Transverse colon (tissue), 4 donors: ENCODE results near the gene SCART1. TPM values are rescaled to one million over a fixed set of nuclear protein-coding genes. Genes with fewer than 3 reads are reported as not detected.
"Not testable (repeated sequence)": the region's sequence is repeated elsewhere in the genome, so short reads cannot be mapped to it uniquely, and the experiment has no call there.

Experiments used
- DNase-seq: peaks from one replicate; pipeline ENCODE4 v3.0.0-alpha.2; 2019
- H3K27ac ChIP-seq, 4 donors: fragments of 200-600 bp; sonication (generic); 2 replicates each; pipeline ENCODE4 v1.5.1; 2016 to 2018; ENCODE audit warnings: inconsistent platforms in 4 of 4
- H3K27me3 ChIP-seq: fragments of 200-600 bp; sonication (generic); 2 replicates; pipeline ENCODE4 v1.5.1; 2017; ENCODE audit warnings: inconsistent platforms
- H3K36me3 ChIP-seq, 4 donors: fragments of 200-600 bp; sonication (generic); 2 replicates each; pipeline ENCODE4 v1.5.1; 2017 to 2019; ENCODE audit warnings: inconsistent platforms in 4 of 4
- H3K4me1 ChIP-seq, 4 donors: fragments of 200-600 bp; sonication (generic); 2 replicates each; pipeline ENCODE4 v1.5.1; 2017 to 2020; ENCODE audit warnings: inconsistent platforms in 4 of 4
- H3K4me3 ChIP-seq, 4 donors: fragments of 200-600 bp; sonication (generic); 1 replicate in 1 of 4; 2 replicates in 3 of 4; pipeline versions ENCODE4 v1.5.1 to v1.6.1; 2017 to 2019; ENCODE audit warnings: inconsistent platforms in 4 of 4
- H3K9me3 ChIP-seq, 2 donors: fragments of 200-600 bp; sonication (generic); 2 replicates each; pipeline ENCODE4 v1.5.1; 2017 to 2019; ENCODE audit warnings: inconsistent platforms in 2 of 2
- EP300 ChIP-seq: sonication (generic); formaldehyde crosslinking; IDR thresholded peaks from one replicate; pipeline ENCODE4 v1.6.1; 2017; ENCODE audit warnings: antibody characterized with exemption, low read depth
- POLR2A ChIP-seq: fragments of 450-650 bp; IDR thresholded peaks from one replicate; pipeline ENCODE4 v1.6.1; 2016; ENCODE audit warnings: antibody characterized with exemption, mild to moderate bottlenecking, moderate library complexity
- POLR2AphosphoS5 ChIP-seq, 3 donors: sonication (generic); formaldehyde crosslinking; IDR thresholded peaks; one replicate each; pipeline ENCODE4 v1.6.1; 2016; ENCODE audit warnings: antibody characterized with exemption in 3 of 3
- WGBS, 2 donors: methylation state at CpG; one replicate each; pipeline ENCODE4 v1.1.5; 2018; ENCODE audit warnings: low coverage in 1 of 2; 5-methylcytosine and 5-hydroxymethylcytosine counted together
- in situ Hi-C, 4 donors: fragments of 200-750 bp; cut with MboI; loops; one replicate each; pipeline versions ENCODE4 v1.15.0 to v1.15.1; 2017; ENCODE audit warnings: low sequenced_read_pairs in 3 of 4, low pct_ligation_motif_present in 1 of 4, low pct_unique_long_range_greater_than_20kb in 1 of 4
- intact Hi-C: fragments of 100-400 bp; cut with DNase I; formaldehyde crosslinking; loops from one replicate; pipeline ENCODE4 v1.15.1; 2023; ENCODE audit warnings: low total_unique reads
- total RNA-seq, 4 donors: library from RNA; depleted of rRNA; stranded (reverse); fragments of >200 nt; gene quantifications; one replicate each; pipeline ENCODE4 v1.1.0, GENCODE V29; 2016
- TF ChIP-seq, protein P1 (sequence below), 5 experiments: fragments of 200-600 bp in 3 of 5; fragments of 450-650 bp in 2 of 5; sonication (generic) in 3 of 5; IDR thresholded peaks; 1 replicate in 2 of 5; 2 replicates in 3 of 5; pipeline ENCODE4 v1.5.1; 2016 to 2017; ENCODE audit warnings: antibody characterized with exemption in 5 of 5, inconsistent platforms in 3 of 5, mild to moderate bottlenecking in 2 of 5, moderate library complexity in 1 of 5

The SCART1 gene
- total RNA-seq, 4 donors from 2014 or later: 1.6 to 6.5 (median 3.1) TPM

- in situ Hi-C loops (no loop called here), intact Hi-C loops (no loop called here)
- H3K9me3 ChIP-seq: peaks cover 21 to 22% of the 10 kb centered on the region in 2 donors
- TF ChIP-seq POLR2AphosphoS5 (IDR thresholded peaks at IDR 0.05): no peak
- no peak for TF ChIP-seq POLR2A
- TF ChIP-seq EP300: no peak
- TF ChIP-seq, protein P1, sequence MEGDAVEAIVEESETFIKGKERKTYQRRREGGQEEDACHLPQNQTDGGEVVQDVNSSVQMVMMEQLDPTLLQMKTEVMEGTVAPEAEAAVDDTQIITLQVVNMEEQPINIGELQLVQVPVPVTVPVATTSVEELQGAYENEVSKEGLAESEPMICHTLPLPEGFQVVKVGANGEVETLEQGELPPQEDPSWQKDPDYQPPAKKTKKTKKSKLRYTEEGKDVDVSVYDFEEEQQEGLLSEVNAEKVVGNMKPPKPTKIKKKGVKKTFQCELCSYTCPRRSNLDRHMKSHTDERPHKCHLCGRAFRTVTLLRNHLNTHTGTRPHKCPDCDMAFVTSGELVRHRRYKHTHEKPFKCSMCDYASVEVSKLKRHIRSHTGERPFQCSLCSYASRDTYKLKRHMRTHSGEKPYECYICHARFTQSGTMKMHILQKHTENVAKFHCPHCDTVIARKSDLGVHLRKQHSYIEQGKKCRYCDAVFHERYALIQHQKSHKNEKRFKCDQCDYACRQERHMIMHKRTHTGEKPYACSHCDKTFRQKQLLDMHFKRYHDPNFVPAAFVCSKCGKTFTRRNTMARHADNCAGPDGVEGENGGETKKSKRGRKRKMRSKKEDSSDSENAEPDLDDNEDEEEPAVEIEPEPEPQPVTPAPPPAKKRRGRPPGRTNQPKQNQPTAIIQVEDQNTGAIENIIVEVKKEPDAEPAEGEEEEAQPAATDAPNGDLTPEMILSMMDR (IDR thresholded peaks at IDR 0.05): no peak
- H3K36me3 ChIP-seq: peaks cover 0 to 58% (median 24%) of the 10 kb centered on the region in 4 donors
- H3K27me3 ChIP-seq: no peaks in the 10 kb centered on the region
- no peaks in the 10 kb centered on the region for H3K4me1 ChIP-seq
- DNase-seq: no peak
- no peak overlapping the region for H3K4me3 ChIP-seq
- no peak overlapping the region for H3K27ac ChIP-seq
Observed at GRCh38 chr10:133412381-133412711, 41.4 kb upstream of the SCART1 start.

DNA sequence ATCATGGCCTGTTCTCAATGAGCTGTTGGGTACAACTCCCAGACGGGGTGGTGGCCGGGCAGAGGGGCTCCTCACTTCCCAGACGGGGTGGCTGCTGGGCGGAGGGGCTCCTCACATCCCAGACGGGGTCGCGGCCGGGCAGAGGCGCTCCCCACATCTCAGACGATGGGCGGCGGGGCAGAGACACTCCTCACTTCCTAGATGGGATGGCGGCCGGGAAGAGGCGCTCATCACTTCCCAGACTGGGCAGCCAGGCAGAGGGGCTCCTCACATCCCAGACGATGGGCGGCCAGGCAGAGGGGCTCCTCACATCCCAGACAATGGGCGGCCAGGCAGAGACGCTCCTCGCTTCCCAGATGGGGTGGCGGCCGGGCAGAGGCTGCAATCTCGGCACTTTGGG lies 39.3 kb upstream of the SCART1 start:
- H3K27me3 ChIP-seq, H3K4me1 ChIP-seq, H3K27ac ChIP-seq, DNase-seq, in situ Hi-C loops, H3K4me3 ChIP-seq, intact Hi-C loops: not testable (repeated sequence)
- Histone ChIP-seq H3K9me3 (peaks cover 21 to 22% of the 10 kb centered on the region in 2 donors), H3K36me3 (peaks cover 0 to 46% (median 21%) of the 10 kb centered on the region in 4 donors)
- 95 to 100% methylated on average over 2 to 20 of the region's 23 CpGs for WGBS, 2 donors

DNA sequence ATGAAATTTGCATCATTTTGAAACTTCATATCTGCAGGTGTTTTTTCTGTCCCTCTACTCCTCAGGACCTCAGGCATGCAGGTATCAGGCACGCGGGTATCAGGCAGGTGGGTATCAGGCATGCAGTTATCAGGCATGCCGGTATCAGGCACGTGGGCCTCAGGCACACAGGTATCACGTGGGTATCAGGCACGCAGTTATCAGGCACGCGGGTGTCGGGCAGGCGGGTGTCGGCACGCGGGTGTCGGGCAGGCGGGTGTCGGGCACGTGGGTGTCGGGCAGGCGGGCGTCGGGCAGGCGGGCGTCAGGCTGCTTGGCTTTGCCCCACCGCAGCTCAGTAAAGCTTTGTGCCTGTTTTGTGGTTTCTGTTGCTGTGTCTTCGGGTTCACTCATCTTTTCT lies 38.0 kb upstream of the SCART1 start:
- Histone ChIP-seq H3K36me3 (peaks cover 0 to 35% (median 16%) of the 10 kb centered on the region in 4 donors), H3K27ac (no peak overlapping the region), H3K4me1 (no peaks in the 10 kb centered on the region), H3K9me3 (peaks cover 21% of the 10 kb centered on the region in 2 donors), H3K27me3 (no peaks in the 10 kb centered on the region), H3K4me3 (no peak overlapping the region)
- in situ Hi-C loops (no loop called here), intact Hi-C loops (no loop called here)
- 80 to 96% methylated on average over 3 to 25 of the region's 25 CpGs for WGBS, 2 donors
- TF ChIP-seq POLR2A (no peak), EP300 (no peak), POLR2AphosphoS5 (IDR thresholded peaks at IDR 0.05) (no peak)
- TF ChIP-seq, protein P1 (IDR thresholded peaks at IDR 0.05): no peak
- no peak for DNase-seq

DNA sequence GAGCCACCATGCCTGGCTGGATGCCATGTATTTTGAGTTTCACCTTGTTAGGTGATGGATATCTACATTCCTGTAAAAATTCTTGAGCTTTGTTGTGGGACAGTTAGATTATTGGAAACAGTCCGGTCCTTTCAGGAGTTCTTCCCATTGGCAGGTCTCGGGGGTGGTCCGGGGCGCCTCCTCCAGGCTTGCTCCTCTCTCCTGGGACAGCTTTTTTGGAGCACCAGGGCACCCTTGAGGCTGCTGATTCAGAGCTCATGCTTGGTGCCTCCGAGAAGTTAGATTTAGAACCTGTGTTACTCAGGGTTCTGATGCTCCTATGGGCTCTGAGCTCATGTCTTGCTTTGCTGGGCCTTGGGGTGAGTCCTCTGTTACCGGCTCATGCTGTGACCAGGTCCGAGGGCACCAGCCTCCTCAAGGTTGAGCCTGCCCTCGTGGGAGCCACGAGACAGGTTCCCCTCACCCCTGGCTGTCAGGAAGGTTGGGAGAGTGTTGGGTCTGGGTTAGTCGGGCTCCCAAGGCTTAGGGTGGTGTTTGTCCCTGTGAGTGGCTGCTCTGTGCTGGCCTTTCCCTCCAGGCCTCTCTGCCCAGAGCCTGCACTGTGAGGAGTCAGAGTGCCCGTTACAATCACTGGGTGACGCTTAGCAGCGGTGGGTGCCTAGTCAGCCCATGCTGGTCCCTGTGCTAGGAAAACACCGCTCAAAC lies 35.3 kb upstream of the SCART1 start:
- Histone ChIP-seq H3K27ac (no peak overlapping the region), H3K36me3 (peaks cover 0 to 8% (median 3%) of the 10 kb centered on the region in 4 donors), H3K4me3 (no peak overlapping the region), H3K27me3 (peaks cover 14% of the 10 kb centered on the region), H3K4me1 (peaks cover 0 to 6% (median 3%) of the 10 kb centered on the region in 4 donors), H3K9me3 (no peaks in the 10 kb centered on the region)
- TF ChIP-seq, protein P1 (IDR thresholded peaks at IDR 0.05): no peak
- no peak for TF ChIP-seq POLR2A
- no peak for TF ChIP-seq EP300
- no peak for TF ChIP-seq POLR2AphosphoS5 (IDR thresholded peaks at IDR 0.05)
- intact Hi-C loops: no loop called here
- 95 to 96% methylated on average over 4 to 14 of the region's 14 CpGs for WGBS, 2 donors
- no peak for DNase-seq
- in situ Hi-C loops: no loop called here
